ENCODE data around the gene NXPH1.
A peak's percentile ranks its signal among the peaks of the same experiment; 100 is the strongest.

Gene NXPH1

DNA sequence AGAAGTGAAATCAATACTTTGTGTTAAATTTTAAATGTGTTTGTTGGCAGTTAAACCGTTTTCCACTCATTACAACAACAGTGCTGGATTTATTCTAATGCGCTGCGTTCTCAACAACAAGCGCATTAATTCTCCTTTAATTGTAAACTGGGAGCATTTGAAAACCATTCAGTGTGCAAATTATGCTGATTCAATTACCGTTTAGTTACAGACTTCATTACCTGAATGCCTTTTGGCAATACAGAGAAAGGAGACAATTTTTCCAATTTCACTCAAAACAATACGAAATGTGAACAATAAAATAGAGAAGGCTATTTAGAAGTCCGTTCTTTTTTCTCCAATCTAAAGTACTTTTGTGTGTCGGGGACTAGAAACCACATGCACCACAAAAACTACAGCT is 4.2 kb downstream of the NXPH1 start:
- no peak for DNase-seq

GRCh38 chr7:8440670-8441069 is 7.3 kb downstream of the NXPH1 start:
- no peak for DNase-seq

- no peak for DNase-seq
These were observed 7.9 kb downstream of the NXPH1 start for GRCh38 chr7:8441106-8441965.

GRCh38 chr7:8442051-8442813 is 8.8 kb downstream of the NXPH1 start:
- peak; percentile 57 for DNase-seq

- DNase-seq: peak; percentile 57
These were observed 9.4 kb downstream of the NXPH1 start for GRCh38 chr7:8442814-8443304.

DNA sequence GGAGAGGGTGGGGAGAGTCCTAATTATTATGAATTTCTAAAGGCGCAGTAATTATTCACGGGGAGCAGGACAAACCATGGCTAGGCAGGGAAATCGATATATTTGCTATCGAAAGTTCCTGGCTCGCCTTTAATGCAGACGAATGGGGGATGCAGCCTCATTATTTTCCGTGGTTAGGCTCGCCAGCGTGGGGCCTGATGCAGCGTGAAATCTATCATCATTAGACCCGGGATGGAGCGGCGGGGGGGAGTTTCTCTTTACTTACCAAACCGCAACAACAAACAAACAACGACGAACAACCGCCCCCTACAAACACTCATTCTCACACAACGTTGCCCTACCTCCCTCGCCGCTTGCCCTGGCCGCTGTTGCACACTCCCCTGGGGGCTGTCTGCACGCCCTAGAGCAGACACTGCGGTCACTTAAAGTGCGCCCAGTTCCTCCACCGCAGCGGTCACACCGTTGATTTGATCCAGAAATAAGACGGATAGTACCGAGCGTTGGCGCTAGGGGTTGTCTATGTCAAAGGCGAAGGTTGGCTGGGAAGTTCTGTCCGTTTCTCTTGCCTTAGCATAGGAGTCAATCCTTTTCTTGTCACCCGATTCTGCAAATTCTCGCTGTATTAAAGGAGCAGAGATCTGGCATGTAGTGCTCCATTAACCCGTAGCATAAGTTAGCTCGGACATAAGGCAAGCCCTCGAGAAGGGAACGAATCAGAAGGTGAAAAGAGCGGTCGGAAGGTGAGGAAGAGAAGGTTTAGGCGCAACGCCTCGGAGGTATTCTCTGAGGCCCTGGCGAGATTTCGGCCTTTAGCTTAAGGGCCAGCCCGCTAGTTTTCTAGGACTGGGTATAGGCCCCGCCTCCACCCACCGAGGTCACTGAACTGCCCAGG is 10.4 kb downstream of the NXPH1 start:
- DNase-seq: peak; percentile 88

DNA sequence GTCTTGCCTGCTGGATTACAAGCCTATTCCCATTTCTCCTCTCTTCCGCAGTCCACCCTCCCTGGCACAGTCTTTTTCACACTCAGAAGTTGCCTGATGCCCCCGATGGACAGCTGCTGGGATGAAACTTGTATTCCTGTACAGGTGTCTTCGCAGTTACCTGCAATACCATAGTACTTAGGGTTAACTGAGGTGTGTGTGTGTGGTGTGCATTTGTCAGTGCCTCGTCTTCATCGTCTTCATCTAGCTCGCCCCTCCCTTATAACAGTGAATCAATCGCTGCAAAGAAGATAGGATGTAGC is 11.0 kb downstream of the NXPH1 start:
- peak; percentile 49 for DNase-seq

- no peak for DNase-seq
These were observed 20.1 kb downstream of the NXPH1 start for GRCh38 chr7:8453535-8453934.

GRCh38 chr7:8455426-8455825 is 22.0 kb downstream of the NXPH1 start:
- DNase-seq: no peak

- DNase-seq: no peak
These were observed 28.9 kb downstream of the NXPH1 start for GRCh38 chr7:8462309-8462708.

DNA sequence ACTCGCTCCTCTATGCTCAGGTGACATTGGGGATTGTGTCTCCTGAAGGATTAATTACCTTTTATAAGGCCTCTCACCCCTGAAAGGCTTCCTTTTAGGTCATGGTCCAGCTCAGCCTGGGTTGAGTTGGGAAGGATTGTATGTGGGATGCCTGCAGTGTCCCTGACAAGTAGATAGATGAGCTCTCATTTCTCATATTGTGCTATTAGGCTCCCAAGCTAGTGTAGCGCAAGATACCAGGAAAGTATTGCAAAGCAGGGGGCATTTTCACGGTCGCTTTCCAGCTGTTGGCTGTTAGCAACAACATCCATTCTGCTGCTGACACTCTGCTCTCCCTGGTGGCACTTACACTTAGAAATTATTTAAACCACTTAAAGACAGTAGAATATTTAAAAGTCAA is 31.9 kb downstream of the NXPH1 start:
- DNase-seq: no peak

DNA sequence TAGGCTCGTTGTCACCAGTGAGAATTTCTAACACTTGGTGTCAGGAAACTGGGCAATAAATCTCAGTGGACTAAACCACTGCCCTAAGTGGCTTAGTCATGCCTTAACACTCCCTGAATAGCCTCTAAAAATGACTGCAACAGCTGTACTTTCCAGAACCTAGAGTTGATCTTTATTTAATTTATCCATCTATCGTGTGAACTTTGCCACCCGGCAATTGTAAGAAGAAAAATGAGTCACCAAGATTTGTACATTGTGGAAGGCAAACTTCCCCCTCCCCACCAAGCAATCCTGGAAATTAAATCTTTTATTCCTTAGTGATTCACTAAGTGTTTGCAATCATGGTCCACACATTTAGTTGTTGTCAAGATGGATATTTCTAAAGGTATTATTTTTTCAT is 47.1 kb downstream of the NXPH1 start:
- DNase-seq: no peak

DNA sequence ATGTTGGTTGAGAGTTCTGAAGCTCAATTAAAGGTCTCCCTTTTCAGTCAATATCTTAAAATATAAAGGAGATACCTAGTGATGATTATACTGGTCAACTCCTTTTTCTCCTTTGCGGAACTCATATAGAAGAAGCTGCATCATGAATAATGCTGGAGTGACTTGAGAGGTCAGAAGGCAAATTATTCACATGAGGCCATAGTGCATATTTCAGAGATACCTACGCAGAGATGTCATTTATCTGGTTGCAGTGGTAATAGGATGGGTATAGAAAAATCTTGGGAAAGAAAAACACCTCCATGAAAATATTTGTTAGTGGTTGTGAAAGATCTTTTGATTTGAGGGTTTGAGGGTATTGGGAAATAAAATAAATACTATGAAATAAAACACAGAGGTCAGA is 47.7 kb downstream of the NXPH1 start:
- no peak for DNase-seq

DNA sequence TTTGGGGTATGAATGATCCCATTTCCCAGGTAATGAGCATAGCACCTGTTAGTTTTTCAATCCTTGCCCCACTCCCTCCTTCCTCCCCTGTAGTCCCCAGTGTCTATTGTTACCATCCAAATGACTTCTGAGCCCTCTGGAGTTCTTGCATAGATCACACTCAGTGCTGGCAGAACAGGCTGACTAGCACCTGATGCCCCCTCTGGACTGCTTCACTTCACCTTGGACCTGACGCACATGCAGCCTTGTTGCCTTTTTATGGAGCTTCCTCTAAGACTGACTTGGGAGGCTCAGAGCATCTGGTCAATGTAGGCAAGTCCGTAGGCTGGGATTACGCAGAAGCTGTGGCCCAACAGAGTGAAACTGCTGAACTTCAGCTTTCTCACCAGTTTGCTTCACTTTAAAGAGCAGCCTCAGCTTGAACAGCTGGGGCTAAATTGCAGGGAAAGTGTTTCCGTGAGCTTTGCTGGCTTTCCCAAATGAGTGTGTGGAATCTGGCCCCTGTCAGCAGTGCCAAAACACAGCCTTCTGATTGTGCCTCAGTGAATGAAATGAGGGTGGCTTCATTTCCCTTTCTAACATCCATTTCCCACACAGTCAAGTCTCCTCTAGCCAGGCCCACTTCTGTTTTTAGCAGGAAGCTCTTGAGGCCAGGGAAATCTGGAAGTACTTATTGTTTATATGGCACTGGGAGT is 48.5 kb downstream of the NXPH1 start:
- DNase-seq: no peak

GRCh38 chr7:8490391-8491045 is 57.1 kb downstream of the NXPH1 start:
- DNase-seq: no peak

- no peak for DNase-seq
These were observed 57.7 kb downstream of the NXPH1 start for GRCh38 chr7:8491106-8491505.

DNA sequence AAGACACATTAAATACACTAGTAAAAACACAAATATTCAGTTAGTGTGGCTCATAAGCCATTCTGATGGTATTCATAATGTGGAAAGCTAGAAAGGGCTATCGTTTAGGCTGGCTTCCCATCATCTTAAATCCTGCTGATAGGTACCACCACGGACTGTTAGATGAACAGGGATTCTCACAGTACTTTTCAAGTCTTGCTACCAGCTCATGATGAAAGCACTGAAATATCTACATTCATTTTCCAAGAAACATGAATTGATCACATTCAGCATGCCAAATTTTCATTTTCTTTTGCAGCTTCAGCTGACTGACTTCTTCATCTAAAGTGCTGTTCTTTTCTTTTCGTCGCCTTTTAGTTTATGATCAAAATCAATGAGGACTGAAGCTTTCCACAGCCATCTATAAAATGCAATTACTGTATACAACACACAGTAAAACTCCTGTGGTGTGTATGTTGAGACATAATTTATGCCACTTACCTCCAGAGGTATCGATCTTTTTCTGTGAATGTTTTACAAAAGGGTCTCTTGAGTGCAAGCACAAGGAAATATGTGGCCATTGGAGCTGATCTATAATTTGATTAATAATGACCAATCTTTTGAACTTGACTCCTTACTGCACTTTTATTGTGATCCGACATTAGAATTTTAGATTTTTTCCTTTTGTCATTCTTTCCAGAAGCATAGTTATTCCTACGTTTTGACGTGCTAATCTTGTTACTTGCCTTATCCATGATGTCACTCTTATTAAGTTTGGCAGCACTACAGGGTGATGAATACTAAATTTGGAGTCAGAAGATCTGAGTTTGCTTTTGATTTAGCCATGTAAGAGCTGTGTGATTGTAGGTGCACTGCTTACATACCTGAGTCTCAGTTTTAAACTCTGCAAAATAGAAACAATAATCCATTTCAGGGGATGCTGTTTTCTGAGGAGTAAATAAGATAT is 58.4 kb downstream of the NXPH1 start:
- no peak for DNase-seq

DNA sequence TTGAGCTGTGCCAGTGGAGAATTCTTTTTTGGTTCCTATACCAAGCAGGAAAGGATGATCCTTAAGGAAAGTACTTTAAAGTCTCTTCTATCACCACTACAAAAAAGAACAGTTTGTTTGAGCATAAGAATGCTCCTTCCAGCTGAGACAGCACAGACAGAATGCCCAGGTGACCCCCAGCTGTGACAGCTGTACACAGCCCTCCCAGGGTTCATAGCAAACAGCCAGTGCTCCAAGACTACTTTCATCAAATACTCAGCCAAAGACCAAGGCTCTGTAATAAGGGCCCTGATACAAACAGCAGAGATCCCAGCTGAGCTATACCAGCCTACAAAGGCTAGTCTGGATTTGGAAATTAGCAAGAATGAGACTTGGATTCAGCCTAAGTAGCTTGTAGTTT is 65.7 kb downstream of the NXPH1 start:
- DNase-seq: no peak

- no peak for DNase-seq
These were observed 66.9 kb downstream of the NXPH1 start for GRCh38 chr7:8500286-8500685.

DNA sequence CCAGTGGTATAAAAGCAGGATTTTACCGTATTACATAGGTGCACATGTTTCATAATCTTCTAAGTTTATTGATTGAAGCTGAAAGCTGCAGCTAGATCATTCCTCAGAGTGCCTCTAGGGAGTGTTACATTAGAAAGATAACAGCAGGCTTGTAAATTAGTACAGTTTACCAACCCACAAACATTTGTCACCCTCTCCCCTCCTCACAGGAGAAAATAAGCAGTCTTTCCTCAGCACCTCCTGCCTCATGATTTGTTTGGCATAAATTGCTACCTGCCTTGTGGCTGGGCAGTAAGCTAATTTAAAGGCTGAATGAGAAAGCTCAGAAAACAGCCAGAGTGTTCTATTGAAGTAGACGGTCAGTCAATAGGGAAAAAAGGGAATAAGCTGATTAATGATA is 74.2 kb downstream of the NXPH1 start:
- DNase-seq: no peak

- no peak for DNase-seq
These were observed 76.2 kb downstream of the NXPH1 start for GRCh38 chr7:8509621-8510020.
